Aorta (tissue), 5 donors: ENCODE measurements around the gene NMNAT1. TPM values are rescaled to one million over a fixed set of nuclear protein-coding genes. Genes with fewer than 3 reads are reported as not detected.
A peak's percentile ranks its signal among the peaks of the same experiment; 100 is the strongest.
"Not testable (repeated sequence)": the region's sequence is repeated elsewhere in the genome, so short reads cannot be mapped to it uniquely, and the experiment has no call there.

Experiments used
- ATAC-seq: fragments of 200-7000 bp; cut with Tn5 transposase; one replicate; pipeline ENCODE4 v1.9.1; 2022; ENCODE audit warnings: moderate library complexity; ENCODE audit not compliant: low FRiP score
- DNase-seq, 2 donors: peaks; one replicate each; pipeline ENCODE4 v3.0.0-alpha.2; 2020
- H3K27ac ChIP-seq, 2 donors: one replicate each; pipeline ENCODE4 v1.5.1; 2013; ENCODE audit warnings: low read length in 2 of 2, mild to moderate bottlenecking in 2 of 2, moderate library complexity in 2 of 2, control low read depth in 1 of 2, inconsistent platforms in 1 of 2, low read depth in 1 of 2
- H3K27me3 ChIP-seq, 2 donors: one replicate each; pipeline ENCODE4 v1.6.1; 2013; ENCODE audit warnings: control low read depth in 1 of 2, low read length in 1 of 2, mild to moderate bottlenecking in 1 of 2, moderate library complexity in 1 of 2; ENCODE audit not compliant: insufficient read depth in 2 of 2, control insufficient read depth in 1 of 2
- H3K36me3 ChIP-seq, 2 donors: one replicate each; pipeline ENCODE4 v1.6.1; 2013; ENCODE audit warnings: control low read depth in 1 of 2, low read length in 1 of 2, mild to moderate bottlenecking in 1 of 2; ENCODE audit not compliant: insufficient read depth in 2 of 2, control insufficient read depth in 1 of 2
- H3K4me1 ChIP-seq, 2 donors: one replicate each; pipeline ENCODE4 v1.6.1; 2013; ENCODE audit warnings: low read length in 2 of 2, control low read depth in 1 of 2, mild to moderate bottlenecking in 1 of 2, moderate library complexity in 1 of 2; ENCODE audit not compliant: insufficient read depth in 2 of 2, control insufficient read depth in 1 of 2
- H3K4me3 ChIP-seq, 2 donors: one replicate each; pipeline ENCODE4 v1.5.1; 2013; ENCODE audit warnings: low read length in 2 of 2, control low read depth in 1 of 2, mild to moderate bottlenecking in 1 of 2
- H3K9me3 ChIP-seq: one replicate; pipeline ENCODE4 v1.6.1; 2013; ENCODE audit warnings: mild to moderate bottlenecking, low read length; ENCODE audit not compliant: control insufficient read depth
- WGBS, 2 donors: extraction: QIAGEN DNeasy Blood & Tissue Kit; methylation state at CpG; one replicate each; pipeline ENCODE4 v1.1.7; 2013; 5-methylcytosine and 5-hydroxymethylcytosine counted together
- intact Hi-C, 2 donors: fragments of 100-400 bp; cut with DNase I; formaldehyde crosslinking; loops; one replicate each; pipeline versions ENCODE4 v1.14.2 to v1.15.0; 2022
- polyA plus RNA-seq, 2 donors: library from polyadenylated mRNA; stranded (reverse); fragments of 200-250 nt; gene quantifications; one replicate each; pipeline ENCODE4 v1.2.3, GENCODE V29; 2013
- total RNA-seq, 2 donors: library from RNA; stranded (reverse); fragmentation: NEBNext Ultra II Directional; extraction: Animal tissue kit (Norgen Biotek cat#: 25700); gene quantifications; one replicate each; pipeline ENCODE4 v1.2.1, GENCODE V29; 2021
- donor health status: healthy with polysubstance abuse.
- donor health status: Bipolar disorder and iron deficiency.
- donor health status: DM: no; HTN: no; CAD: no.
- donor health status: DM: no; HTN: no; CAD: no.
- donor health status: DM: yes; HTN: yes; CAD: no.

NMNAT1 gene
- total and polyA plus RNA-seq, 4 donors: 3.3 to 11.2 (median 5.1) TPM

DNA sequence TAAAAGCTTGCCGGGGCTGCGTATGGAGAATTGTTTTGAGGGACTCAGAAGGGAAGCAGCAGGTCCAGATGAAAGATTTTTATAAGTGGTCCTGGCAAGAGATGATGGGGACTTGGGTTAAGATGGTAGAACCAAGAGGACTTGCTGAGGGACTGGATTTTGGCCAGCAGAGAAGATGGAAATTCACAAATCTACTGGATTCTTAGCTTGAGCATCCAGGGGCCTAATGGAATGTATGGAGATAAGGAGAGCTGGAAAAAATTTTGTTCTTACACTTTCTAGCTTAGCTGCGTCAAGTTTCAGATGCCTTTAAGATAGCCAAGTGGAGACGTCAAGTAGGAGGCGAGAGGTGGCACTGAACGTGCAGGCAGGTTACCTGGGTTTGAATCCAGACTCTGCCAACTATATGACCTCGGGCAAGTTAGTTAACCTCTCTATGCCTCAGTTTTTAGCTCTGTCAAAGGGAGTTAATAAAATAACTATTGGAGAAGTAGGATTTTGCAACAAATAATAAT lies 50.3 kb downstream of the NMNAT1 start:
- DNase-seq: no peak
- Histone ChIP-seq H3K27me3 (no peaks in the 10 kb centered on the region), H3K9me3 (no peaks in the 10 kb centered on the region), H3K36me3 (no peaks in the 10 kb centered on the region), H3K4me1 (no peaks in the 10 kb centered on the region), H3K27ac (no peak overlapping the region), H3K4me3 (no peak overlapping the region)
- intact Hi-C loops: no loop called here
- WGBS, 2 donors: 78 to 80% methylated on average over 7 of the region's 7 CpGs
- no peak for ATAC-seq

DNA sequence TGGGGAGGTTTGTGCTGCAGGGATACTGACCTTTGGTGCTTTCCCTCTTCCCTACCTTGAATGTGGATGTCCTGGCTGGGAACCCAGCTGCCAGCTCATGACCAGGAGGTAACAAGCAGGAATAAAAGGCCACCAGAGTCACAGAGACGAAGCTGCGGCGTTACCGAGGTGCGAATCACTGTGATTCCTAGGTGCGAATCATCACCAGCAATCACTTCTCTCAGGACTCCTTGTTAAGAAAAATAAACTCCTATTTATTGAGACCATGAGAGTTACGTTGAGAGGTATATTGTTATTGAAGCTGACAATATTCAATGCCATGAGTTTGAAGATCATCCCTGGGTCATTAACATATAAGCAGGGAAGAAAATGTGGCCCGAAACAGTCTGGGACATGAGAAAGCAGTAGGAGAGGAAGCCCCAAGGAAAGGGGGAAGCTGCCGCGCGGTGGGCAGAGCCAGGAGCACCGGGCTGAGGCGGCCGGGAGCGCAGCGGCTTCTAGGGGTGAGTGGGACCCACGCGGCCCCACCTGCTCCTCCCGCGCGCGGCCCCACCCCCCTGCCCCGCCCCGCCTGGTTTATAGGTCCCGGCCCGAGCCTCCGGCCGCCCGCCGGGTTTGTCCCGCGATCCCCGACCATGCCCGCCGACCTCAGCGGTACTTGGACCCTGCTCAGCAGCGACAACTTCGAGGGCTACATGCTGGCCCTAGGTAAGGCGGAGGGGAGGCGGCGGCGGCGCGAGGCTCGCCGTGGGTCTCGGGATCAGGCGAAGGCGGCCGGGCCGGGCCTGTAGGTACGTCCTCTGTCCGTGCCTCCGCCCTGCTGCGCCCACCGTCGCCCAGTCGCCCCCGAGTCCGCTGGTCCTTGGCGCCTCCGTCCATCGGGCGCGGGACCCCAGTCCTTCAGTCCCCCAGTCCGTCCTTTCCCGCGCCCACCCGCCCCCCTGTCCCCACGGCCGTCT lies 53.6 kb downstream of the NMNAT1 start, which contains the start of gene RBP7:
Gene RBP7, plus strand, starts transcription at position 605 of the 959 bp plus-strand sequence. Its CDS starts 31 bp downstream, at position 636.
- DNase-seq: peak in 1 of 2 donors; percentile 80
- peak; percentile 57 for ATAC-seq
- intact Hi-C loops: no loop called here
- Histone ChIP-seq H3K9me3 (no peaks in the 10 kb centered on the region), H3K4me1 (no peaks in the 10 kb centered on the region), H3K36me3 (no peaks in the 10 kb centered on the region), H3K27me3 (no peaks in the 10 kb centered on the region), H3K4me3 (peak within 1 kb of the TSS; percentile 40 to 41), H3K27ac (no peak within 1 kb of the TSS)
- 8 to 10% methylated on average over 62 to 71 of the region's 71 CpGs for WGBS, 2 donors

DNA sequence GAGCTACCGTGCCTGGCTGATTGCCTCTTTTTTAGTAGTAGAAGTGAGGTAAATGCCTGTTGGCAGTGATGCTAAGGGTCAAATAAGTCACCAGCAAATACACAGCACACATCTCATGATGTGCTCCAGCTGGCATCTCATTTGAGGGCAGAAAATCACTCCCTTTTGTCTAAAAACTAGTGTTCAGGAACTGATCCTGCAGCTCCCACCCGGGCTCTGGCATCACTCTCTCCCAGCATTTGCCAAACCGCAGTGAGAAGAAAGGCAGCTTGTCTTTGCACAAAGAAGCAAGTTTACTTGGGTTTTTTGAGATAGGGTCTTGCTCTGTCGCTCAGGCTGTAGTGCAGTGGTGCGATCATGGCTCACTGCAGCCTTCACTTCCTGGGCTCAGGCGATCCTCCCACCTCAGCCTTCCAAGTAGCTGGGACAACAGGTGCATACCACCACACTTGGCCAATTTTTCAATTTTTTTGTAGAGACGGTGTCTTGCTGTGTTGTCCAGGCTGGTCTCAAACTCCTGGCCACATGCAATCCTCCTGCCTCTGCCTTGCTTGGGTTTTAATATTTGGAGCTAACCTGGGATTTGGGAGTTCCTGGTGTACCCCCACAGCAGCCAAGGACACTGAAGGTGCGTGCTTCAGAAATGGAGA lies 57.9 kb downstream of the NMNAT1 start:
- Histone ChIP-seq H3K9me3 (no peaks in the 10 kb centered on the region), H3K4me3 (no peak overlapping the region), H3K27ac (no peak overlapping the region), H3K36me3 (no peaks in the 10 kb centered on the region), H3K27me3 (no peaks in the 10 kb centered on the region), H3K4me1 (no peaks in the 10 kb centered on the region)
- ATAC-seq (no peak), DNase-seq (no peak)
- intact Hi-C loops: no loop called here
- WGBS, 2 donors: 83 to 86% methylated on average over 8 of the region's 8 CpGs

DNA sequence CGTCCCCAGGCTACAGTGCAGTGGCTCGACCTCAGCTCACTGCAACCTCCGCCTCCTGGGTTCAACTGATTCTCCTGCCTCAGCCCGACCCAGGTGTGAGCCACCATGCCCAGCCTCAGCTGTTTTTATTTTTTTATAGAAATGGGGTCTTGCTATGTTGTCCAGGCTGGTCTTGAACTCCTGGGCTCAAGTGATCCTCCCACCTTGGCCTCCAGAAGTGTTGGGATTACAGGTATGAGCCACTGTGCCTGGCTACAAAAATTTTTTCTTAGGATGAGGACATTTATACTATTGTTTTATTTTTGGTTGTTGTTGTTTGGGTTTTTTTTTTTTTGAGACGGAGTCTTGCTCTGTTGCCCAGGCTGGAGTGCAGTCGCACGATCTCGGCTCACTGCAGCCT lies 62.0 kb downstream of the NMNAT1 start:
- H3K9me3 ChIP-seq, intact Hi-C loops, DNase-seq, ATAC-seq, H3K27me3 ChIP-seq, H3K4me1 ChIP-seq, H3K4me3 ChIP-seq, H3K27ac ChIP-seq, H3K36me3 ChIP-seq: not testable (repeated sequence)
- WGBS, 2 donors: 92 to 93% methylated on average over 8 of the region's 8 CpGs

DNA sequence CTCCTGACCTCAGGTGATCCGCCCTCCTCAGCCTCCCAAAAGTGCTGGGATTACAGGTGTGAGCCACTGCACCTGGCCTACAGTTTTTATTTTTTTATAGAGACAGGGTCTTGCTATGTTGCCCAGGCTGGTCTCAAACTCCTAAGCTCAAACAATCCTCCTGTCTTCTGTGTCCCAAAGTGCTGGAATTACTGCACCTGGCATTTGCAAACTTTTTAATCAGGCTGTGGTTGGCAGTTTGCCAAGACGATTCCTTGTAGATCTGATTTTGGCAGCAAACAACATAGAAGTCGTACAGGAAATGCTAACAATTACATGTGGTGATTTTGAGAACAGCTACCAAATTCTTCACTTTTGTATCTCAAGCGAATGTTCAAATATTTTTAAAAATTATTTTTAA lies 63.9 kb downstream of the NMNAT1 start:
- Histone ChIP-seq H3K4me3 (no peak overlapping the region), H3K36me3 (no peaks in the 10 kb centered on the region), H3K27ac (no peak overlapping the region), H3K27me3 (no peaks in the 10 kb centered on the region), H3K4me1 (no peaks in the 10 kb centered on the region), H3K9me3 (no peaks in the 10 kb centered on the region)
- DNase-seq: no peak
- 48 to 49% methylated on average over 4 of the region's 4 CpGs for WGBS, 2 donors
- intact Hi-C loops: no loop called here
- ATAC-seq: no peak

- H3K27me3 ChIP-seq: no peaks in the 10 kb centered on the region
- DNase-seq (no peak), ATAC-seq (no peak)
- H3K4me3 ChIP-seq: no peak overlapping the region
- intact Hi-C loops: no loop called here
- H3K9me3 ChIP-seq: no peaks in the 10 kb centered on the region
- no peak overlapping the region for H3K27ac ChIP-seq
- H3K4me1 ChIP-seq: peaks cover 0 to 2% of the 10 kb centered on the region in 2 donors
- H3K36me3 ChIP-seq: no peaks in the 10 kb centered on the region
- 92% methylated on average over 5 of the region's 5 CpGs for WGBS, 2 donors
Measured at GRCh38 chr1:10014016-10014415, 70.7 kb downstream of the NMNAT1 start.

- Histone ChIP-seq H3K9me3 (no peaks in the 10 kb centered on the region), H3K4me1 (peaks cover 0 to 2% of the 10 kb centered on the region in 2 donors), H3K36me3 (no peaks in the 10 kb centered on the region), H3K27me3 (no peaks in the 10 kb centered on the region), H3K4me3 (no peak overlapping the region), H3K27ac (no peak overlapping the region)
- ATAC-seq (no peak), DNase-seq (no peak)
- intact Hi-C loops: no loop called here
Measured at GRCh38 chr1:10019561-10019960, 76.3 kb downstream of the NMNAT1 start.

DNA sequence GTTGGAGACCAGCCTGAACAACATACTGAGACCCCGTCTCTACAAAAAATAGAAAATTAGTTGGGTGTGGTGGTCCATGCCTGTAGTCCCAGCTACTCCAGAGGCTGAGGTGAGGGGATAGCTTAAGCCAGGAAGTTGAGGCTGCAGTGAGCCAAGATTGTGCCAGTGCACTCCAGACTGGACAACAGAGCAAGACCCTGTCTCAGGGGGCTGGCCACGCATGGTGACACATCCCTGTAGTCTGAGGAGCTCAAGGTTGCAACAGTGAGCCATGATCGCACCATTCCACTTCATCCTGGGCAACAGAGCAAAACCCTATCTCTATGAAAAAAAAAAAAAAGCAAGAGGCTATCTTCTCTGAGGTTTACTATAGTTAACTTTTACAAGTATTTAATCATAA lies 76.8 kb downstream of the NMNAT1 start:
- Histone ChIP-seq H3K4me1 (peaks cover 0 to 2% of the 10 kb centered on the region in 2 donors), H3K27ac (no peak overlapping the region), H3K9me3 (no peaks in the 10 kb centered on the region), H3K4me3 (no peak overlapping the region), H3K36me3 (no peaks in the 10 kb centered on the region), H3K27me3 (no peaks in the 10 kb centered on the region)
- ATAC-seq: no peak
- 91 to 92% methylated on average over 3 of the region's 3 CpGs for WGBS, 2 donors
- DNase-seq: no peak
- intact Hi-C loops: no loop called here
